ENCODE measurements around the gene MYO16.

GRCh38 chr13:108834193-108834592, 204.8 kb downstream of the MYO16 start:
- TF ChIP-seq CTCF (IDR thresholded peaks at IDR 0.05; ENCODE audit: low read depth, low read length, poor library complexity, severe bottlenecking) (no peak), EZH2phosphoT487 (IDR thresholded peaks at IDR 0.05; ENCODE audit: borderline replicate concordance, low read length) (no peak)
